Cardiac ventricle fibroblast (primary cell): ENCODE data around the gene TFDP2. TPM values are rescaled to one million over a fixed set of nuclear protein-coding genes. Genes with fewer than 3 reads are reported as not detected.

Source experiments
- total RNA-seq: library from RNA; depleted of rRNA; stranded (reverse); fragments of >200 nt; gene quantifications from 2 replicates; pipeline ENCODE4 v1.2.3, GENCODE V29; 2015

Gene TFDP2, protein sequence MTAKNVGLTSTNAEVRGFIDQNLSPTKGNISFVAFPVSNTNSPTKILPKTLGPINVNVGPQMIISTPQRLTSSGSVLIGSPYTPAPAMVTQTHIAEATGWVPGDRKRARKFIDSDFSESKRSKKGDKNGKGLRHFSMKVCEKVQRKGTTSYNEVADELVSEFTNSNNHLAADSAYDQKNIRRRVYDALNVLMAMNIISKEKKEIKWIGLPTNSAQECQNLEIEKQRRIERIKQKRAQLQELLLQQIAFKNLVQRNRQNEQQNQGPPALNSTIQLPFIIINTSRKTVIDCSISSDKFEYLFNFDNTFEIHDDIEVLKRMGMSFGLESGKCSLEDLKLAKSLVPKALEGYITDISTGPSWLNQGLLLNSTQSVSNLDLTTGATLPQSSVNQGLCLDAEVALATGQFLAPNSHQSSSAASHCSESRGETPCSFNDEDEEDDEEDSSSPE
- total RNA-seq: 24.6 and 61.8 TPM in 2 replicates

DNA sequence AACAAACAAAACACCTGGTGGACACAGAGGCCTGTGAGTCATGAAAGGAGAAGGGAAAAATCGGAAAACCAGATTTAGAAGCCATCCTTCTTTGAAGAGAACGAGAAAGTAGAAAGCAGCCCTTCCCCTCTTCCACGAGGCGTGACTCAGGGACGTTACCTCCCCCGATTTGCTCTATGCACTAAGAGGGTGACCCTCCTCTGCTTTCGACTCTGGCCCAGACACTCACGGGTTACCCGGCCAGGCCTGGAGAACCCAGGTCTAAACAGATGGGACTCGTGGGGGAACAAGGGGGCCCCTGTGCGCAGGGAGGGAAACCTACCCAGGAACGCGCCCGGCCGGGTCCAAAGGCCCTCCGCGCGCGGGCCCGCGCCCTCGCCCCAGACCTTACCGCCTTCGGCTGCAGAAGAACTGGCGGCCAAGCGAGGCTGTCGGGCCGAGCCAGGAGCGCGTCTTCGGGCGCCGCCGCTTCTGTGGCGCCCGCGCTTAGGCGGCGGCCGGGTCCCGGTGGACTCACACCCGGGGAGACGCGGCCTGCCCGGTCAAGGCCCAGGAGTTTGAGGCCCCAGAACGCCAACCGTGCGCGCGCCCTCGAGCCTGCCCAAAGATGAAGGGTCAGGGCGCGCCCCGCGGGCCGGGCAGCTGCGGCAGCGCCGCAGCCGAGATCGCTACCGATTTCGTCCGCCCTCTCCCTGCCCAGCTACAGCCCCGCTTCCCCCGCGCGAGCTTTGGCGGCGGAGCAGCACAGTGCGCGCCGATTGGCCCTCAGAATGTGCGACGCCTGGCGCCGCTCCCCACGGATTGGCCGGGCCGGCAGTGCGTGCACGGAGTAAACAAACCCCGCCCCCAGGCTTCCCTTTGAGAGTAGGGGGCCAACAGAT is at the start of gene TFDP2:
Gene TFDP2, minus strand, starts transcription at position 753 of the 881 bp plus-strand sequence. CDS start 47,795 bp downstream, outside the sequence.

Other genes starting within 250 kb of the TFDP2 start
- 9.7 and 16.7 TPM in 2 replicates for gene GK5, start 76.0 kb upstream of the TFDP2 start, total RNA-seq